Measurements from ENCODE around the gene INO80D.
"Not testable (repeated sequence)": the region's sequence is repeated elsewhere in the genome, so short reads cannot be mapped to it uniquely, and the experiment has no call there.

Gene INO80D

DNA sequence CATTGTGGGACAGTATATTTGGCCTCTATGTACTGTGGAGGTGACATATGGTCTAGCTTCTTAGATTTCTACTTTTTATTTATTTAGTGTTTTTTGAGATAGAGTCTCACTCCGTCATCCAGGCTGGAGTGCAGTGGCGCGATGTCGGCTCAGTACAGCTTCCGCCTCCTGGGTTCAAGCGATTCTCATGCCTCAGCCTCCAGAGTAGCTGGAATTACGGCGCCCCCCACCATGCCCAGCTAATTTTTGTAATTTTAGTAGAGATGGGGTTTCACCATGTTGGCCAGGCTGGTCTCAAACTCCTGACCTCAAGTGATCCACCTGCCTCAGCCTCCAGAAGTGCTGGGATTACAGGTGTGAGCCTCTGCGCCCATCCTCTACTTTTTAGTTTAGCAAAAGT is 99.6 kb downstream of the INO80D start:
- DNase-seq (ENCODE audit: low read depth in 1 of 2, low spot score in 1 of 2): not testable (repeated sequence)

DNA sequence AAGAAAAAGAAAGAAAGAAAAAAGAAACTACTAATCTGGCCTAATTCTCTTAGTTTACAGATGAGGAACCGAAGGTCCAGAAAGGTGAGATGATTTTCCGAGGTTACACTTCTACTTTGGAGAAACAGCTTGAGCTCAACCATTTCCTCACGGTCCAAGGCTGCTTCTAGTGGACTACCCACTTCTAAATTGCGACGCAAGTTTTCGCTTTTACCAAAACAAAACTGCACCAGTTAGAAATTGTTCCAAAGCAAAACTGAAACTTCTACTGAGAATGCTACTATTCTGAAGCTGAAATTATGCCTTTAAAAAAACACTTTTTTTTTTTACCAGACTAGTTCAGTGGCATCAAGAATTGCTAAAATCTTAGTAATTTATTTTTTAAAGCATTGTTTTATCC is 101.6 kb downstream of the INO80D start:
- DNase-seq (ENCODE audit: low read depth in 1 of 2, low spot score in 1 of 2): no peak

GRCh38 chr2:205982776-205983327 is 103.1 kb downstream of the INO80D start:
- DNase-seq (ENCODE audit: low read depth in 1 of 2, low spot score in 1 of 2): no peak

GRCh38 chr2:205978728-205979127 is 107.2 kb downstream of the INO80D start:
- DNase-seq (ENCODE audit: low read depth in 1 of 2, low spot score in 1 of 2): not testable (repeated sequence)

DNA sequence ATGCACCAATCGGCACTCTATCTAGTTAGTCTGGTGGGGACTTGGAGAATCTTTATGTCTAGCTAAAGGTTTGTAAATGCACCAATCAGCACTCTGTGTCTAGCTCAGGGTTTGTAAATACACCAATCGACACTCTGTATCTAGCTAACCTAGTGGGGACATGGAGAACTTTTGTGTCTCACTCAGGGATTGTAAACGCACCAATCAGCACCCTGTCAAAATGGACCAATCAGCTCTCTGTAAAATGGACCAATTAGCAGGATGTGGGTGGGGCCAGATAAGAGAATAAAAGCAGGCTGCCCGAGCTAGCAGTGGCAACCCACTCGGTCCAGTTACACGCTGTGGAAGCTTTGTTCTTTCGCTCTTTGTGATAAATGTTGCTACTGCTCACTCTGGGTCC is 108.3 kb downstream of the INO80D start:
- not testable (repeated sequence) for DNase-seq (ENCODE audit: low read depth in 1 of 2, low spot score in 1 of 2)

- DNase-seq (ENCODE audit: low read depth in 1 of 2, low spot score in 1 of 2): not testable (repeated sequence)
Observed at GRCh38 chr2:205976934-205977659, 108.9 kb downstream of the INO80D start.

GRCh38 chr2:205976120-205976814 is 109.7 kb downstream of the INO80D start:
- DNase-seq (ENCODE audit: low read depth in 1 of 2, low spot score in 1 of 2): no peak

DNA sequence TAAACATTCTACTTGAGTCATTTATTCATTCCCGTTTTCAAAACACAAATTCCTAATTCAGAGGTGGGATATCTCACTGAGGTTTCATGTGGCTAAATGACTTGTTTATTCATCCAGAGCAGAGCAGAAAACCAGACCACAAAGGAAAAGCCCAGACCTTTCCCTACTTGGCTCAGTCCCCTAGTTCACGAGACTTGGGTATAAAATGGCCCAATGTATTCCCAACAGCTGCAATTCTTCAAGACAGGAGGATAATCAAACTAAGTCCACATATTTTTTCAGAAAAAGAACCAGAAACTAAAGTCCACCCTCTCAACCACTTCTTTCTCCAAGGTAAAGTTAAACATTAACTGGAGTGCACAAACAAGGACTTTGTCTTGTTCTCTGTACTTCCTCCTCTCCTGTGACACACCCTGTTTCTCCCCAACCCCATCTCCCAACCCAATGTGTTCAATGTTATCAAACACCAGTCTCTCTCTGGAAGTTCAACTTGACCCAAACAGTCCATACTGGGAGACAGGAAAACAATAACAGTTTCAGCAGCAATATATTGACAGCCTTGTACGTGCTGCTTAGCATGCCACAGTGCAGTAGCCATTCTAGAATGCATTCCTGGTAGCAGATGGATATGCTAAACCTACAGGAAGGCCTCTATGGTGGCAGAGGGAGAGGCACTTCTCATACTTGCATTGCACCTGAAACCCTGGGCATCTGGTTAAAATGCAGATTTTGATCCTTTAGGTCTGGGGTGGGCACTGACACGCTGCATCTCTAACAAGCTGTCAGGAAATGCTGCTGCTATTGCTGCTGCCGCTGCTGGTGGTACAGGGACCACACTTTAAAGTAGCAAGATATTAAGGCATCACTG is 110.7 kb downstream of the INO80D start:
- DNase-seq (ENCODE audit: low read depth in 1 of 2, low spot score in 1 of 2): no peak

DNA sequence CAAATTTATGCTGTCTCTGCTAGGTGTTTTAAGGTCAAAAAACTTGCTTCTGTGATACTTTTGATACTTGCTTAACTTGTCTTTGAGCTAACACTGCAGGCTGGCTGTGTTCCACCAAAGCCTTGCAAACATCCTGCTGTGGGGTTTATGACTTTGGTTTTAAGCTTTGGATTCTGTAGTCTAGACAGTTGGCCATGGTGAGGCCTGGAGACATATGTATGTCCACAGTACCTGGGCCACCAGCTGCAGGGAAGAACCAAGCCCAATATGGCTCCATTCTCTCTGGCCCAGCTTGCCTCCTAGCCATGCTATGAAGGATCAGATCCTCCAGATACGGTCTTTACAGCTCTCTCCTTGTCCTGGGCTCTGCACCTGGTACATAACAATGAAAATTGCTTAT is 113.9 kb downstream of the INO80D start:
- no peak for DNase-seq (ENCODE audit: low read depth in 1 of 2, low spot score in 1 of 2)

- DNase-seq (ENCODE audit: low read depth in 1 of 2, low spot score in 1 of 2): no peak
Observed at GRCh38 chr2:205970348-205970747, 115.6 kb downstream of the INO80D start.

- no peak for DNase-seq (ENCODE audit: low read depth in 1 of 2, low spot score in 1 of 2)
Observed at GRCh38 chr2:205969584-205969983, 116.4 kb downstream of the INO80D start.

DNA sequence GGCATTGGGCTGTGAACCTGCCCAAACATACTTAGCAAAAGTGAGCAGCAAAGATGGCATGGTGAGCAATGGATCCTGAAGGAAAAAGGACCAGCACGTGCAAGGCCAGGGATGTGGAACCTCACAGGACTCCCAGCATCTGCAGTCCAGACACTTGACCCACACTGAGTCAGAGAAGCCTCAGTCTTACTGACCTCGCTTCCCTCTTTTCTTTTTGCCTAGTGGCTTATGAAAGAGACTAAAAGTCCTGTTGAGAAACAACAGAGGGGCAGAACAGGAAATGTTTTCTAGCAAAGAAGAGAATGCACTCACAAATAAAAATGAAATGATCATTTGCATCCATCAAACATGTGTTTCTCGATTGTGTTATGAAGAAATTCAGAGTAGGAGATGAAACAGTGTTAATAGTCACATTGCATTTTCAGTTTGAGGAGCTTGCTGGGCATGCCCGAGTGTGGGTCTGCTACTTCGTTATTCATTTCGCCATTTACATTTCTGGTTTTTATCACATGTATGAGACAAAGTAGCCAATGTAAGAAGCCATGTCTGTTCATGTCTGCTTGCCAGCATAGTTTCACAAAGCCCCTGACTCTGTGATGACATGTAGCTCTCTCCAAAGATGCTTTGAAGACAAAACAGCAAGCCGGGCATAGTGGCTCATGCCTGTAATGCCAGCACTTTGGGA is 118.4 kb downstream of the INO80D start:
- no peak for DNase-seq (ENCODE audit: low read depth in 1 of 2, low spot score in 1 of 2)

GRCh38 chr2:205965707-205966106 is 120.3 kb downstream of the INO80D start:
- DNase-seq (ENCODE audit: low read depth in 1 of 2, low spot score in 1 of 2): no peak

- no peak for DNase-seq (ENCODE audit: low read depth in 1 of 2, low spot score in 1 of 2)
Observed at GRCh38 chr2:205964111-205964761, 121.7 kb downstream of the INO80D start.

DNA sequence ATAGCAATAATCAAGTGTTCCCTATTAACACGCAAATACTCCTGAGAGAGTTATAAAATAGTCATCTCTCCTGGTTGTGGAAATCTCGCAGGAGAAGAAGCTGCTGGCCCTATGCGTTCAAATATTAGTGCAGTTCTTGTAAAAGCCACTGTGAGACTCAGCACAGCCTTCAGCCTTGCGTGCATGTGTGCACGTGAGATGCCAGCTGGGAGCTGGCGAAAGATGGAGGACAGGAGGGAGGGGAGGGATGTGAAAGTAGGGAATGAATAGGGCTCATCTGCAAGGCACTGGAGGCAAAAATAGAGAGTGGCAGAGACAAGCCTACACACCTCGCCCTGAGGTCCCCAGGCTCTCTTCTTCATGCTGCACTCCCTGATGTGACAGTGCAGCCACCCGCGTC is 126.5 kb downstream of the INO80D start:
- DNase-seq (ENCODE audit: low read depth in 1 of 2, low spot score in 1 of 2): no peak

- no peak for DNase-seq (ENCODE audit: low read depth in 1 of 2, low spot score in 1 of 2)
Observed at GRCh38 chr2:205957452-205958154, 128.4 kb downstream of the INO80D start.

- no peak for DNase-seq (ENCODE audit: low read depth in 1 of 2, low spot score in 1 of 2)
Observed at GRCh38 chr2:205954707-205955106, 131.3 kb downstream of the INO80D start.

- DNase-seq (ENCODE audit: low read depth in 1 of 2, low spot score in 1 of 2): no peak
Observed at GRCh38 chr2:205952282-205952681, 133.7 kb downstream of the INO80D start.

- no peak for DNase-seq (ENCODE audit: low read depth in 1 of 2, low spot score in 1 of 2)
Observed at GRCh38 chr2:205948883-205949282, 137.1 kb downstream of the INO80D start.

- no peak for DNase-seq (ENCODE audit: low read depth in 1 of 2, low spot score in 1 of 2)
Observed at GRCh38 chr2:205948496-205948837, 137.5 kb downstream of the INO80D start.

All from activated T-helper 1 cell treated with anti-CD3 and anti-CD28 coated beads, Interleukin-2, amount 50 U/mL, for 16 hours (primary cell).